ENCODE data around the gene SLC16A13.
"Not testable (repeated sequence)": the region's sequence is repeated elsewhere in the genome, so short reads cannot be mapped to it uniquely, and the experiment has no call there.

The SLC16A13 gene

DNA sequence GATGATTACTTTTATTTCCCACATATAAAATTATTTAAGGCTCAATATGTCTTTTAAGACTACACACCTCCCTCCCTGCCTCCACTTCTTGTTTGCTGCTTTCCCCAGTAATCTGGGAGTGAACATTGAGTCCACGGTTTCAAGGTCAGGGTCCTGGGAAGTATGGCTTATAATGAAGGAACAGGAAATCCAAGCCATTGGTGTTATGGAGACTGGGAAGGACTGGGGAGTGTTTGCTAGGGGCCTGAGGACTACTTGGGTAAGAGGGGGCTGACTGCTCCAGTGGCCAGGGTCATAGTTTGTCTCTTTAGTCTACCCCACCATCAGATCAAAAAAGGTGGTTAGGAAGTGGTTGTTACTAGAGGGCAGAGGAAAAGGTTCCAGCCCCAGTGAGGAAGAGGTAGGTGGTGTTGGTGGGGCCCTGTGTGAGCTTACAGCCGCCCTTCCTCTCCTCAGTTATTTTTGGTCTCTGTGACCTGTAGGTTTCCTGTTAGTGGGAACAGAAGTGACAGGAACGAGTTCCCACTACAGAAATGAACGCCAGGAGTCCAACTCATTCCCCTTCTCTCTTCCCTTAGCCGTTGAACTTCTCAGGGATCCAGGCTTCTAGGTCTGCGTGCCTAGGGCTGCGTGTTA, 742 bp upstream of the SLC16A13 start:
- DNase-seq, result no peak

DNA sequence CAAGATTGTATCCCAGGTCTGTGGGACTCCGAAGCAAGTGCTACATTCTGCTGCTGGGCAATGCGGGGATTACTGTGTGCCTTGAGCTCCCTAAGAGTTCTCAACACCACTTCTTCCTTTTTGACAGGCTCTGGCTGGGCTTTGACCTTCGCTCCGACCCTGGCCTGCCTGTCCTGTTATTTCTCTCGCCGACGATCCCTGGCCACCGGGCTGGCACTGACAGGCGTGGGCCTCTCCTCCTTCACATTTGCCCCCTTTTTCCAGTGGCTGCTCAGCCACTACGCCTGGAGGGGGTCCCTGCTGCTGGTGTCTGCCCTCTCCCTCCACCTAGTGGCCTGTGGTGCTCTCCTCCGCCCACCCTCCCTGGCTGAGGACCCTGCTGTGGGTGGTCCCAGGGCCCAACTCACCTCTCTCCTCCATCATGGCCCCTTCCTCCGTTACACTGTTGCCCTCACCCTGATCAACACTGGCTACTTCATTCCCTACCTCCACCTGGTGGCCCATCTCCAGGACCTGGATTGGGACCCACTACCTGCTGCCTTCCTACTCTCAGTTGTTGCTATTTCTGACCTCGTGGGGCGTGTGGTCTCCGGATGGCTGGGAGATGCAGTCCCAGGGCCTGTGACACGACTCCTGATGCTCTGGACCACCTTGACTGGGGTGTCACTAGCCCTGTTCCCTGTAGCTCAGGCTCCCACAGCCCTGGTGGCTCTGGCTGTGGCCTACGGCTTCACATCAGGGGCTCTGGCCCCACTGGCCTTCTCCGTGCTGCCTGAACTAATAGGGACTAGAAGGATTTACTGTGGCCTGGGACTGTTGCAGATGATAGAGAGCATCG, 2.4 kb downstream of the SLC16A13 start:
- no peak for DNase-seq

DNA sequence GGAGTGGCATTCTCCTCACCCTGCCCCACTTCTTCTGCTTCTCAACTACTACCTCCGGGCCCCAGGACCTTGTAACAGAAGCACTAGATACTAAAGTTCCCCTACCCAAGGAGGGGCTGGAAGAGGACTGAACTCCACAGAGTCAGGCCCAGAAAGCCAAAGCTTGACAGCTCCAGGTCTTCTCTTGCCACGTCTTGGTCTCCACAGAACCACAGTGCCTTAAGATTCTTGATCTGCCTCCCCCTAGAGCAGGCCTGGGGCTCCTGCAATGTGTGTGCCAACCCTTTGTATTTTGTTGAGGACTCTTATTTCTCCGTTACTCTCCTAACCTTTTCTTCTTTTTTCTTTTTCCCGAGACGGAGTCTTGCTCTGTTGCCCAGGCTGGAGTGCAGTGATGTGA, 4.0 kb downstream of the SLC16A13 start:
- no peak for DNase-seq

DNA sequence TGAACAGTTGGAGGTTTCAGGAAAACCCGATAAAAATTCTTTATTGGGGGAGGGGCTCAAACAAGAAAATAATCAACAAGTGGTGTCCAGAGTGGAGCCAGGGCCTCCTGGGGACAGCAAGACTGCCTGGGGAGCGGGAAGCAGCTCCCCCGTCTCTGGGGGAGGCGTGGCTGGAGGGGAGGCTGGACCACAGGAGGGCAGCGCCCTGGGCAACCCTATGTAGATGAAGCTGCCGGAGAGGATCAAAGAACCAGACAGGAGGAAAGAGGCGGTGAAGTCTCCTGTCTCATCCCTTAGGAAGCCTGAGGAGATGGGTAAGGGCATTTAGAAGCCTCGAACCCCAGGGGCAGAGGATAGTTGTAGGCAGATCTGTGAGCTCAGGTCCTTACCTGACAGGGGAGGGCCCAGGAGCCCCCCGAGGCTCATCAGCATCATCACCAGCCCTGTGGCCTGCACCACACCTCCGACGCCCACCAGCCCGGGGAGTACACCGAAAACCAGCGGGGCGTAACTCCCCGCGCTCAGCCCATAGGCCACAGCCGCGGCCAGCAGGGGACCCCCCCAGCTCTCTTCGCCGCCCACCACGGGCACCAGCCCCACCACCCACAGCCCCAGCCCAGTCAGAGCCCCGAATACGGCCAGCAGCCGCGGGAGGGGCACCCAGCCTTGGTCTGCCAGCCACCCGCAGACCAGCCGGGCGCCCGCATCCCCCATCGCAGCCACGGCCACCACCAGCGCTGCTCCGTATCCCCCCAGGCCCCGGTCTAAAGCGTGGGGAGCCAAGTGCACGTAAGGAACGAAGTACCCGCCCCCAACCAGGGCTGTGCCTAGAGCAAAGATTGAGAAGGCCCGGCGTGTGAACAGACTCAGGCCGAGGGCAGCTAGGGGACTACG, 6.0 kb downstream of the SLC16A13 start:
- no peak for DNase-seq

DNA sequence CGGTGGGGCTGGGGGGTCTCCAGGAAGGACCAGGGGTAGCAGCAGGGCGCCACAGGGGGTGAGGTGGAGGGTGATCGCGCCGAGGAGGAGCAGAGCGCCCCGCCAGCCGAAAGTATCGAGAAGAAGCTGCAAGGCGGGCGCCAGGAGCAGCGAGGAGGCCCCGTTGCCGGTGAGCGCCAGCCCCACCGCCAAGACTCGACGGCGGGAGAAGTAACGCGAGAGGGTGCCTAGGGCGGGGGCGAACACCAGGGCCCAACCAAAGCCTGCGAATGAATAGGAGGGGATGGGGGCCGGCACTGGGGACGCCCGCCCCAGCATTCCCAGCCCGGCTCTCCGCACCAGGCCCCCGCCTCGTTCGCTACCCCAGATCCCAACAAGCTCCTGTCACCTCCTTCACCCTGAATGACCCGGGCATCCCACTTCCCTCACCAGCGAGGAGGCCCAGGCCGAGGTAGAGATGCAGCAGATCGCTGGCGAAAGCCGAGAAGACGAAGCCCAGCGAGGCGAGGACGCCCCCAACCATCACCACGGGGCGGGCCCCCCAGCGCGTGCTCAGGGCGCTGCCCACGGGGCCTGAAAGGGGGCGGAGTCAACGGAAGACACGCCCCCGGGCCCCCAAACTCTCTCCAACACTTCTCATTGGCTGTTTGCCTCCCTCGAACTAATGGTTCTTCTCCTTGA, 6.8 kb downstream of the SLC16A13 start:
- no peak for DNase-seq

DNA sequence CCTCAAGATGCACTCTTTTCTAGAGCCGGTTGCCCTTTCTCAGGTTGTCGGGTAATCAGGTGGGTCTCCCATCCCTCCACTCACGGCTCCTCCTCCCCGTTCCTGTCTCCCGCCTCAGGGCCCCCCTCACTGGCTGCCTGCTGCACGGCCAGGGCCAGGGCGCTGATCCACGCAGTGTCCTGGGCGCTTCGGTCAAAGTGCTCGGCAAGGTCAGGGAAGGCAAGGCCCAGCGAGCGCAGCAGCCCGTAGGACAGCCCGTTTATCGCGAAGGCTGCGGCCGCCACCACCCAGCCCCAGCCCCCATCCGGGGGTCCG, 7.3 kb downstream of the SLC16A13 start:
- no peak for DNase-seq

DNA sequence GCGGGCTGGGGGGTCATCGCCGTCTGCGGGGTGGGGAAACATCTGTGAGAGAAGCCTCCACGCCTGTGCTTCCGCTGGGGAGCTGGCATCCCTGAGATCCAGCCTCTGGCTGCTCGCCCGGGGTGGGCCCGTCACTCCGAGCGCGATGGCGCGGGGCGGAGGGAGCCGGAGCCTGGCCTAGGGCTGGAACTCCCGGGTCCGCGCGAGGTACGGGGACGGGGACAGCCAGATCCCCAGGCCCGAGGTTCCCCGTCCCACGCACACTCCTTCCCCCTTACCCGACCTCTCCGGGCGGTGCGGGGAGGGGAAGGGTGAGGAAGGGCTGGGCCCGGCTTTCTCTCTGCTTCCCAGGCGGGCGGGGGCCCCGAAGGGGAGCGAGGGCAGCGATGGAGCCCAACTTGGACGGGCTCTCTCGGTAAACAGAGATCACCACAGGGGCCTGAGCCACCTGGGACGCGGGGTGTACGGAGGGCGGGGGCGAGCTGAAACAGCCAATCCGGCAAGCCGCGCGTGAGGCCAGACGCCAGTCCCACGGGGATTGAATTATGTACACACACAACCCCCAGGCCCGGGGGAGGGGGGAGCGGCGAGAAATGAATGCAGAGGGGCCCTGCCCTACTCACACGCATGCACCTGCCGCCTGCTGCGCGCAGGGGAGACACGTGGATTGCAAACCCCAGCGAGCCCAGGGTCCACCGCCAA, 7.8 kb downstream of the SLC16A13 start, which contains the start of gene SLC16A11:
Gene SLC16A11, minus strand, starts transcription at position 596 of the 702 bp plus-strand sequence. Its CDS starts 579 bp downstream, at position 17.
- no peak for DNase-seq

DNA sequence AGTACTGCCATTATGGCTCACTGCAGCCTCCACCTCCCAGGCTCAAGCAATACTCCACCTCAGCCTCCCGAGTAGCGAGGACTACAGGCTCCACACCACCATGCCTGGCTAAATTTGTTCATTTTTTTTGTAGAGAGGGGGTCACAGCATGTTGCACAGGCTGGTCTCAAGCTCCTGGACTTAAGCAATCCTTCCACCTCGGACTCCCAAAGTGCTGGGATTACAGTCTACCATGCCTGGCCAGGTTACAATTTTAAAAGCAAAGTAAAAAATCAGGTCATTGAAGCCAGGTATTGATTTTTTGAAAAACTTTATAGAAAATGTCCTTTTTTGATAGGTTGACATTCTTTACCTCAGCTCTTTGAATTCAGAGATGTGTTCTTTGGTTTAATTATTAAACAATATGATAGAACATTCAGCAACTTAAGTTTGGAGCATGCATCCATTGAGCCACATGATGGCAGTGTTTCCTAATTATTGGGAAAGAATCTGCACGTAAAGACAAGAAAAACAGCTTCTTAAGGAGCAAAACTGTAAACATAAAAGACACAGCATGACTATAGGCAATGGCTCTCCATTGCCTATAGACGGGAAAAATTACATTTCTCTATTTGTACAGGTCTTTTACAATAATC, 9.8 kb downstream of the SLC16A13 start:
- DNase-seq, result peak in 1 of 2 donors; percentile 78

DNA sequence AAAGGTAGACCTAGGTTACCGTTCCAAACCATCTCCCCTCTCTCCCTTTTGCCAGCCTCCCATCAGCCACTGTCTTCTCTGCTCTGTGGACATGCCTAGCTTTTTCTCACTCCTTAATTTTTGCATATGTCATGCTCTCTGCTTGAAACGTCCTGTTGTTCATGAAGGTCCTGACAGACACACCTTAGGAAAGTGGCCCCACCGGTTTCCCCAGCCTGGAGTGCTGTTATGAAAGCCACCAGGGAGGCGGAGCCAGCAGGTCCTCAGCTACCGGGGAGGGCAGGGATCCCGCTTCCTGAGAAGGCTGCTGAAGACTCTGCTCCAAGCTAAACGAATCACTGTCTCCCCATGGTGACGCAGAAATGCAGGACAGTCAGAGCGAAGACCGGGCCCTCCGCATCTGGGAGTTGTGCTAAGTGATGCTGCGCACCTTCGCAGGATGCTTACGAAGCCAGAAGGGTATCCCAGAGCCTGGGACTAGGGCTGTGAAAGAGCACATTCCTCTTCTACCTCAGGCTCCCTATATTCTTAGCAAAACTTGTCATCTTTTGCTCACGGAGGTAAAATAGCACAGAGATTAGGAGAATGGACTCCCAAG, 10.4 kb downstream of the SLC16A13 start:
- DNase-seq, result peak in 1 of 2 donors; percentile 28

DNA sequence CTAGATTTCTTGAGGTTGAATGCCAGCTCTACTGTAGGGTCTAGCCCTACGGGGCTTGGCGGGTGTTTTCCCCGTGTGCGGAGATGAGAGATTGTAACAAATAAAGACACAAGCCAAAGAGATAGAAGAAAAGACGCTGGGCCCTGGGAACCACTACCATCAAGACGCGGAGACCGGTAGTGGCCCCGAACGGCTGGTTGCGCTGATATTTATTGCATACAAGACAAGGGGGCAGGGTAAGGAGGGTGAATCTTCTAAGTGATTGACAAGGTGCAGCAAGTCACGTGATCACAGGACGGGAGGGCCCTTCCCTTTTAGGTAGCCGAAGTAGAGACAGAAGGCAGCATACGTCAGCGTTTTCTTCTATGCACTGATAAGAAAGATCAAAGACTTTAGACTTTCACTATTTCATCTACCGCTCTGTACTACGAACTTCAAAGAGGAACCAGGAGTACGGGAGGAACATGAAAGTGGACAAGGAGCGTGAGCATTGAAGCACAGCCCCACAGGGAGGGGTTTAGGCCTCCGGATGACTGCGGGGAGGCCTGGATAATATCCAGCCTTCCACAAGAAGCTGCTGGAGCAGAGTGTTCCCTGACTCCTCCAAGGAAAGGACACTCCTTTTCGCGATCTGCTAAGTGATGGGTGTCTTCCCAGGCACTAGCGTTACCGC, 11.0 kb downstream of the SLC16A13 start:
- not testable (repeated sequence) for DNase-seq

DNA sequence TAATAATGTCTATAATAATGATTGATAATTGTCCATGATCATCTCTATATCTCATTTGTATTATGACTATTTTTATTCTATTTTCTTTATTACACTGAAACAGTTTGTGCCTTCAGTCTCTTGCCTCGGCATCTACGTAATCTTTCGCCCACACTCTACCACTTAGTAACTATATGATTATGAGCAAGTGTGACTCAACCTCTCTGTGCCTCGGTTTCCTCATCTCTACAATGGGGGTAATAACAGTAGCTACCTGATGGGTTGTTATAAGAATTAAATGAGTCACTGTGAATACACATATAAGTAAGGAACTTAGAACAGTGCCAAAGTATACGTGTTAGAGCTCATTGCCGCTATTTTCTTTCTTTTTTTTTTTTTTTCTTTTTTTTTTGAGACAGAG, 11.8 kb downstream of the SLC16A13 start:
- DNase-seq, result no peak

DNA sequence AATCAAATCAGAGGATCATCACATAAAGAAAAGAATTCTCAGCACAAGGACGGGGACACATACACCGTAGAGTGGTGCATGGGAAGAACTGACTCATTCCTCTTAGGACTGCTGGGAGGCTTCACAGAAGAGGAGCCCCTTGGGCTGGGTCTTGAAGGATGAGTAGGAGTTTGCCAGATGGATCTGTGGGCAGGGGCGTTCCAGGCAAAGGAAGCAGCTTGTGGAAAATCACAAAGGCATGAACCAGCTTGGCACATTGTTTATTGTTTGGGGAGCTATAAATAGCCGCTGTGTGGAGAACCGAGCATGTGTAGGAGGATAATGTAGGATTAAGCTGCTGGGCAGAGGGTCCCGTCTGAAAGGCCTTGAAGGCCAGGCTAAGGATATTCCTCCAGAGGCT, 13.2 kb downstream of the SLC16A13 start:
- DNase-seq, result no peak

DNA sequence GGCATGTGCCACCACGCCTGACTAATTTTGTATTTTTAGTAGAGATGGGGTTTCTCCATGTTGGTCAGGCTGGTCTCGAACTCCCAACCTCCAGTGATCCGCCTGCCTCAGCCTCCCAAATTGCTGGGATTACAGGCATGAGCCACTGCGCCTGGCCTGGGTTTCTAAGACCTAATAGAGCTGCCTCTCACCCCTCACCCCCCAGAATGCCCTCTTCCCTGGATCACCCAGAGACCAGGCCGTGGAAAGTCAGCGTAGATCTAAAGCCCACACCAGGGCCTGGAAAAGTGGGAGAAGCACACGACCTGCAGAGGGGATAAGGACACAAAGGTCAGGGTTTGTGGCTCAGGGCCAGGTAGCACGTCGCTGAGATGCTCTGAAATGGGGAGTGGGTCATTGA, 14.8 kb downstream of the SLC16A13 start:
- DNase-seq, result not testable (repeated sequence)

DNA sequence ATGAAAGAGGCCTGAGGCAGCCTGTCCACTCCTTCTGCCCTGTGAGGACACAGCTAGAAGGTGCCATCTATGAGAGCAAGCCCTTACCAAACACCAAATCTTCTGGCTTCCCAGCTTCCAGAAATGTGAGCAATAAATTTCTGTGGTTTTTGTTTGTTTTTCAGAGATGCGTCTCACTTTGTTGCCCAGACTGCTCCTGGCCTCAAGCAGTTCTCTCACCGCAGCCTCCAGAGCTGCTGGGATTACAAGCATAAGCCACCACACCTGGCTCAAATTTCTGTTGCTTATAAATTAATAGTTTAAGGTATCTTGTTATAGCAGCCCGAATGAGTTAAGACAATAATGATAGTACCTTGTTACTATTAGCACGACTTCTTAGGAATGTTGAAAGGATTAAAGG, 20.6 kb downstream of the SLC16A13 start:
- DNase-seq, result no peak

DNA sequence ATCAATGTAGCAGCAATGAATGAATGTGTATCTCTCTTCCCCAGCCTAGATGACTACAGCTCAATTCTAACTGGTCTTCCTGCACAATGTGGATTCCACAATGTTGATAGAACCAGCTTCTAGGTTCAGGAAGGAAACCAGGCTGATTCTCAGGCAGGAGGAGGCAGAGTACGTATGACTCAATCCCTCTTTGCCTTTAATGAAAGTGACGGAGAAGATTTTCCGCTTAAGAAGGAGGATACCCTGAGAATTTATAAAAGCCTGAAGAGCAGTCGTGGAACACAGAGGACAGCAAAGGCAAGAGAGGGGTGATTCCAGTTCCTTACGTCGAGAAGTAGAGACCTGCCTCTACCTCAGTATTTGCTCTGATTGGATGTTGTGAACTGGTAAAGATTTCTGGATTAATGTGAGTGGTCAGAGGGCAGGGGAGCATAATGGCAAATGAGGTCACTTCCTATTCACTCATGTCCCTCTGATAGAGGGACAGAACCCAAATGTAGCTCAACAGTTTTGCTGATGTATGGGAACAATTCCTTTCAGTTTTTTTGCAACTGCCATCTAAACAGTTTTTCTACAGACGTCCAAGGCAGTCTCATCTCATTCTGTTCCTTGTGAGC, 23.1 kb downstream of the SLC16A13 start:
- no peak for DNase-seq

DNA sequence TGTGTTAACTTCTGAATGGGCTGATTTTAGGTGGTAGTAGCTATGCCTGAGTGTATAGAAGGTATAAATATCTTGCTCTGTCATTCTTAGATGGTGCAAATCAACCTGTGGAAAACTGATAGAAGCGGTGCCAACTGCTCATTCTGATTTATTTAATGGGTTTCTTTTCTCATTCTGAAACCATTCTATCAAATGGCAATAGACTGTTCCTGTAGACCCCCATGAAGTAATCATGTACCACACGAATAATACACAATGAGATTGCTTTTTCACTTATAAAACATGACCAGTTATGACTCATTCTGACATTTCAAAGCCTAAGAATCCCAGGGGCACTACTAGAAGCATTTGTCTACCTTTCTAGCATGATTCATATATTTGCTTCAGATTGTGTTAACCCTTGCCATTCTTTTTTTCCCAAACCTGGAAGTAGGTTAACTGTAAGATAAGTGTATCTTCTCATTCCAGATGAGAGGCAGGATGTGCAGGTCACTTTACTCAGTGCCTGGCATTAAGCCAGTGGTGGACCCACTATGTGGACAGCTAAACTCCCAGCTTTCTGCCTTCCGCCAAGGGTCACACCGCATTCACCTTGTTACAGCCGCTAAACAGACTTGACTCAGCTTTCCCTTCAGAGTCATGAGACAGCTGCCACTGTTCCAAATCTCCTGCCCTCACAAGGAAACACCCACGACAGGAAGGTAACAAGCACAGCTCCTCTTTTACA, 24.5 kb downstream of the SLC16A13 start:
- no peak for DNase-seq

DNA sequence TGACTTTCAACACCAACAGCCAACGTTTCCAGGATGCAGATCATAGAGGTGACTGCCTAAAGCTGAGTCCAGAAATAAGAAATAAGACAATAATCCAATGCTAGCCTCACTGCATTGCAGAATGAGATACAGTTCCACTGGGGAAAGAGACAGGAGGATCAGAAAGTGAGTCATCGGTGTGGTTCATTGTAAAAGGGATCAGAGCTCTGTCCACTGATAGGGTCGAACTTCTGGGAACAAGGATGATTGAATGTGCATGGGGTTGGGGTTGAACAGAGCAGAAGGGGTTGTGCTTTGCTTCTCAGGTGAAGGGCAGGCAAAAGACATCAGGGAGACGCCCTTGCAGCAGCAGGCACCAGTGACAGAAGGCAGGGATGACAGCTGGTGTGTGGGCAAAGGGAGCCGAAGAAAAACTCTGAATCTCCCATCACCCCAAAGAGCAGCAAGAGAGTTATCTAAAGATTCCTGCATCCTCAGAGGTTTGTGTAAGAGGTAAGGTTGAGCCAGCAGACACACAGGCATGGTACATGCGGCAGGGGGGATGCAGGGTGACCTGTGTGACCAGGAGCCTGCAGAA, 27.8 kb downstream of the SLC16A13 start:
- no peak for DNase-seq

DNA sequence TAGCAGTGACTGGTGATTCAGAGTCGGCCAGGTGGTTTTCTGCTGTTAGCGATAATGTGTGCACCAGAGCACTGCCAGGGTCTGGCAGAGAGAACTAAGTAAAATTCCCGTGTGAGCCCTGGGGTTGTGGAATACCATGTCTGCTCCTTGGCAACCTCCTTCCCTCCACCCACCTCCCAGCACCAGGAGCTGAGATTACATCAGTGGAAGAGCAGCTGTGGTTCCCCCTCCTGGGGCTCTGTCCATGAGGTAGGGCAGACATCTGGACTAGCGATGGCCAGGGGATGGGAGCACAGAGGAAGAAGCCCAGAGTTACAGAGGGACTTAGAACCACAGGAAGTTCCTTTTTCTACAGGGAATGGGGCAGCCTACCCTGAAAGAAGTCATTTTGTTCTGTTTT, 28.4 kb downstream of the SLC16A13 start:
- DNase-seq, result no peak

DNA sequence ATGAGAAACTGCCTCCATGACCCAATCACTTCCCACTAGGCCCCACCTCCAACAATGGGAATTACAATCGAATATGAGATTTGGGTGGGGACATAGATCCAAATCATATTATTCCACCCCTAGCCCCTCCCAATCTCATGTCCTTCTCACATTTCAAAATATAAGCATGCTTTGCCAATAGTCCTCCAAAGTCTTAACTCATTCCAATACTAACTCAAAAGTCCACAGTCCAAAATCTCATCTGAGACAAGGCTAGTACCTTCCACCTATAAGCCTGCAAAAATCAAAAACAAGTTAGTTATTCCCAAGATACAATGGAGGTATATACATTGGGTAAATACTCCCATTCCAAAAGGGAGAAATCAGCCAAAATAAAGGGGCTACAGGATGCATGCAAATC, 31.4 kb downstream of the SLC16A13 start:
- DNase-seq, result no peak

Measured in hippocampal formation (tissue), 2 donors.